ENCODE results near the gene DIP2C.

GRCh38 chr10:651692-652091 is 37.8 kb downstream of the DIP2C start:
- TF ChIP-seq POLR2A (IDR thresholded peaks at IDR 0.05), result no peak
- TF ChIP-seq CTCF (IDR thresholded peaks at IDR 0.05), result no peak

All from prostate gland (tissue), 2 donors.